ENCODE measurements around the gene SLC10A6.
A peak's percentile ranks its signal among the peaks of the same experiment; 100 is the strongest.

SLC10A6 gene

GRCh38 chr4:86848136-86848535 lies 1.0 kb downstream of the SLC10A6 start:
- H3K27ac ChIP-seq (ENCODE audit: low read depth, low read length), result peak overlapping the region; percentile 47
- H3K27me3 ChIP-seq (ENCODE audit: control insufficient read depth in 5 of 5, insufficient read depth in 4 of 5, low read length in 5 of 5), result no peaks in the 10 kb centered on the region
- H3K9ac ChIP-seq (ENCODE audit: low read length in 5 of 5), result peak overlapping the region; percentile 24 to 70 (median 62)
- peaks cover 0 to 60% (median 27%) of the 10 kb centered on the region in 5 donors for H3K4me1 ChIP-seq (ENCODE audit: control insufficient read depth in 5 of 5, insufficient read depth in 5 of 5, low read length in 5 of 5)
- no peaks in the 10 kb centered on the region for H3K9me3 ChIP-seq (ENCODE audit: control insufficient read depth in 5 of 5, low read length in 5 of 5)
- H3K4me3 ChIP-seq (ENCODE audit: low read depth in 1 of 5, low read length in 5 of 5), result peak overlapping the region; percentile 13 to 79 (median 65)
- H3K36me3 ChIP-seq (ENCODE audit: control insufficient read depth in 5 of 5, insufficient read depth in 5 of 5, low read length in 5 of 5), result no peaks in the 10 kb centered on the region

- Histone ChIP-seq H3K27ac (ENCODE audit: low read depth, low read length) (no peak overlapping the region), H3K36me3 (ENCODE audit: control insufficient read depth in 5 of 5, insufficient read depth in 5 of 5, low read length in 5 of 5) (no peaks in the 10 kb centered on the region)
Measured at GRCh38 chr4:86847571-86847970, 1.6 kb downstream of the SLC10A6 start.

GRCh38 chr4:86846921-86847320 lies 2.3 kb downstream of the SLC10A6 start:
- no peak overlapping the region for H3K27ac ChIP-seq (ENCODE audit: low read depth, low read length)

More at GRCh38 chr4:86847571-86847970, 1.6 kb downstream of the SLC10A6 start:
- H3K27me3 ChIP-seq (ENCODE audit: control insufficient read depth in 5 of 5, insufficient read depth in 4 of 5, low read length in 5 of 5), result no peaks in the 10 kb centered on the region
- peaks cover 0 to 62% (median 27%) of the 10 kb centered on the region in 5 donors for H3K4me1 ChIP-seq (ENCODE audit: control insufficient read depth in 5 of 5, insufficient read depth in 5 of 5, low read length in 5 of 5)
- H3K9me3 ChIP-seq (ENCODE audit: control insufficient read depth in 5 of 5, low read length in 5 of 5), result no peaks in the 10 kb centered on the region
- H3K4me3 ChIP-seq (ENCODE audit: low read depth in 1 of 5, low read length in 5 of 5), result peak overlapping the region; percentile 13 to 79 (median 65)
- peak overlapping the region in 2 of 5 donors; percentile 55 to 57 for H3K9ac ChIP-seq (ENCODE audit: low read length in 5 of 5)

GRCh38 chr4:86845593-86845992 lies 3.6 kb downstream of the SLC10A6 start:
- peaks cover 0 to 65% (median 27%) of the 10 kb centered on the region in 5 donors for H3K4me1 ChIP-seq (ENCODE audit: control insufficient read depth in 5 of 5, insufficient read depth in 5 of 5, low read length in 5 of 5)
- H3K36me3 ChIP-seq (ENCODE audit: control insufficient read depth in 5 of 5, insufficient read depth in 5 of 5, low read length in 5 of 5), result no peaks in the 10 kb centered on the region
- H3K27ac ChIP-seq (ENCODE audit: low read depth, low read length), result no peak overlapping the region
- no peak overlapping the region for H3K9ac ChIP-seq (ENCODE audit: low read length in 5 of 5)
- no peaks in the 10 kb centered on the region for H3K27me3 ChIP-seq (ENCODE audit: control insufficient read depth in 5 of 5, insufficient read depth in 4 of 5, low read length in 5 of 5)
- H3K9me3 ChIP-seq (ENCODE audit: control insufficient read depth in 5 of 5, low read length in 5 of 5), result no peaks in the 10 kb centered on the region
- peak overlapping the region in 4 of 5 donors; percentile 12 to 30 (median 16) for H3K4me3 ChIP-seq (ENCODE audit: low read depth in 1 of 5, low read length in 5 of 5)

More at GRCh38 chr4:86846921-86847320, 2.3 kb downstream of the SLC10A6 start:
- Histone ChIP-seq H3K4me1 (ENCODE audit: control insufficient read depth in 5 of 5, insufficient read depth in 5 of 5, low read length in 5 of 5) (peaks cover 0 to 62% (median 27%) of the 10 kb centered on the region in 5 donors), H3K36me3 (ENCODE audit: control insufficient read depth in 5 of 5, insufficient read depth in 5 of 5, low read length in 5 of 5) (no peaks in the 10 kb centered on the region), H3K9me3 (ENCODE audit: control insufficient read depth in 5 of 5, low read length in 5 of 5) (no peaks in the 10 kb centered on the region), H3K27me3 (ENCODE audit: control insufficient read depth in 5 of 5, insufficient read depth in 4 of 5, low read length in 5 of 5) (no peaks in the 10 kb centered on the region), H3K9ac (ENCODE audit: low read length in 5 of 5) (peak overlapping the region in 2 of 5 donors; percentile 11 to 21), H3K4me3 (ENCODE audit: low read depth in 1 of 5, low read length in 5 of 5) (peak overlapping the region in 3 of 5 donors; percentile 60 to 79 (median 67))

- H3K27ac ChIP-seq (ENCODE audit: low read depth, low read length), result no peak overlapping the region
- no peak overlapping the region for H3K4me3 ChIP-seq (ENCODE audit: low read depth in 1 of 5, low read length in 5 of 5)
- H3K9ac ChIP-seq (ENCODE audit: low read length in 5 of 5), result no peak overlapping the region
- no peaks in the 10 kb centered on the region for H3K36me3 ChIP-seq (ENCODE audit: control insufficient read depth in 5 of 5, insufficient read depth in 5 of 5, low read length in 5 of 5)
- H3K9me3 ChIP-seq (ENCODE audit: control insufficient read depth in 5 of 5, low read length in 5 of 5), result no peaks in the 10 kb centered on the region
- H3K27me3 ChIP-seq (ENCODE audit: control insufficient read depth in 5 of 5, insufficient read depth in 4 of 5, low read length in 5 of 5), result no peaks in the 10 kb centered on the region
- H3K4me1 ChIP-seq (ENCODE audit: control insufficient read depth in 5 of 5, insufficient read depth in 5 of 5, low read length in 5 of 5), result peaks cover 0 to 28% (median 4%) of the 10 kb centered on the region in 5 donors
Measured at GRCh38 chr4:86841309-86841708, 7.9 kb downstream of the SLC10A6 start.

GRCh38 chr4:86840858-86841257 lies 8.3 kb downstream of the SLC10A6 start:
- Histone ChIP-seq H3K36me3 (ENCODE audit: control insufficient read depth in 5 of 5, insufficient read depth in 5 of 5, low read length in 5 of 5) (no peaks in the 10 kb centered on the region), H3K4me1 (ENCODE audit: control insufficient read depth in 5 of 5, insufficient read depth in 5 of 5, low read length in 5 of 5) (peaks cover 0 to 26% (median 4%) of the 10 kb centered on the region in 5 donors), H3K27me3 (ENCODE audit: control insufficient read depth in 5 of 5, insufficient read depth in 4 of 5, low read length in 5 of 5) (no peaks in the 10 kb centered on the region), H3K9ac (ENCODE audit: low read length in 5 of 5) (no peak overlapping the region), H3K9me3 (ENCODE audit: control insufficient read depth in 5 of 5, low read length in 5 of 5) (no peaks in the 10 kb centered on the region), H3K27ac (ENCODE audit: low read depth, low read length) (no peak overlapping the region), H3K4me3 (ENCODE audit: low read depth in 1 of 5, low read length in 5 of 5) (no peak overlapping the region)

GRCh38 chr4:86837691-86838503 lies 11.3 kb downstream of the SLC10A6 start:
- Histone ChIP-seq H3K9me3 (ENCODE audit: control insufficient read depth in 5 of 5, low read length in 5 of 5) (no peaks in the 10 kb centered on the region), H3K27ac (ENCODE audit: low read depth, low read length) (no peak overlapping the region)

GRCh38 chr4:86835677-86836076 lies 13.5 kb downstream of the SLC10A6 start:
- H3K36me3 ChIP-seq (ENCODE audit: control insufficient read depth in 5 of 5, insufficient read depth in 5 of 5, low read length in 5 of 5), result peaks cover 0 to 9% (median 0%) of the 10 kb centered on the region in 5 donors
- peaks cover 0 to 10% (median 0%) of the 10 kb centered on the region in 5 donors for H3K4me1 ChIP-seq (ENCODE audit: control insufficient read depth in 5 of 5, insufficient read depth in 5 of 5, low read length in 5 of 5)
- H3K4me3 ChIP-seq (ENCODE audit: low read depth in 1 of 5, low read length in 5 of 5), result no peak overlapping the region
- H3K9ac ChIP-seq (ENCODE audit: low read length in 5 of 5), result no peak overlapping the region
- no peaks in the 10 kb centered on the region for H3K9me3 ChIP-seq (ENCODE audit: control insufficient read depth in 5 of 5, low read length in 5 of 5)
- no peak overlapping the region for H3K27ac ChIP-seq (ENCODE audit: low read depth, low read length)
- H3K27me3 ChIP-seq (ENCODE audit: control insufficient read depth in 5 of 5, insufficient read depth in 4 of 5, low read length in 5 of 5), result no peaks in the 10 kb centered on the region

More at GRCh38 chr4:86837691-86838503, 11.3 kb downstream of the SLC10A6 start:
- no peak overlapping the region for H3K4me3 ChIP-seq (ENCODE audit: low read depth in 1 of 5, low read length in 5 of 5)
- peaks cover 0 to 3% (median 0%) of the 10 kb centered on the region in 5 donors for H3K36me3 ChIP-seq (ENCODE audit: control insufficient read depth in 5 of 5, insufficient read depth in 5 of 5, low read length in 5 of 5)
- no peaks in the 10 kb centered on the region for H3K27me3 ChIP-seq (ENCODE audit: control insufficient read depth in 5 of 5, insufficient read depth in 4 of 5, low read length in 5 of 5)
- H3K4me1 ChIP-seq (ENCODE audit: control insufficient read depth in 5 of 5, insufficient read depth in 5 of 5, low read length in 5 of 5), result peaks cover 0 to 9% (median 3%) of the 10 kb centered on the region in 5 donors
- H3K9ac ChIP-seq (ENCODE audit: low read length in 5 of 5), result no peak overlapping the region

- Histone ChIP-seq H3K9me3 (ENCODE audit: control insufficient read depth in 5 of 5, low read length in 5 of 5) (no peaks in the 10 kb centered on the region), H3K27me3 (ENCODE audit: control insufficient read depth in 5 of 5, insufficient read depth in 4 of 5, low read length in 5 of 5) (no peaks in the 10 kb centered on the region), H3K36me3 (ENCODE audit: control insufficient read depth in 5 of 5, insufficient read depth in 5 of 5, low read length in 5 of 5) (peaks cover 0 to 14% (median 2%) of the 10 kb centered on the region in 5 donors), H3K4me1 (ENCODE audit: control insufficient read depth in 5 of 5, insufficient read depth in 5 of 5, low read length in 5 of 5) (peaks cover 0 to 10% (median 0%) of the 10 kb centered on the region in 5 donors), H3K27ac (ENCODE audit: low read depth, low read length) (no peak overlapping the region), H3K4me3 (ENCODE audit: low read depth in 1 of 5, low read length in 5 of 5) (no peak overlapping the region), H3K9ac (ENCODE audit: low read length in 5 of 5) (no peak overlapping the region)
Measured at GRCh38 chr4:86834901-86835300, 14.3 kb downstream of the SLC10A6 start.

- Histone ChIP-seq H3K4me1 (ENCODE audit: control insufficient read depth in 5 of 5, insufficient read depth in 5 of 5, low read length in 5 of 5) (peaks cover 0 to 10% (median 0%) of the 10 kb centered on the region in 5 donors), H3K9ac (ENCODE audit: low read length in 5 of 5) (no peak overlapping the region), H3K27me3 (ENCODE audit: control insufficient read depth in 5 of 5, insufficient read depth in 4 of 5, low read length in 5 of 5) (no peaks in the 10 kb centered on the region), H3K9me3 (ENCODE audit: control insufficient read depth in 5 of 5, low read length in 5 of 5) (no peaks in the 10 kb centered on the region), H3K4me3 (ENCODE audit: low read depth in 1 of 5, low read length in 5 of 5) (no peak overlapping the region), H3K36me3 (ENCODE audit: control insufficient read depth in 5 of 5, insufficient read depth in 5 of 5, low read length in 5 of 5) (peaks cover 0 to 14% (median 2%) of the 10 kb centered on the region in 5 donors), H3K27ac (ENCODE audit: low read depth, low read length) (no peak overlapping the region)
Measured at GRCh38 chr4:86833615-86834014, 15.6 kb downstream of the SLC10A6 start.
